ENCODE measurements around the gene FOXL2NB.

FOXL2NB gene

DNA sequence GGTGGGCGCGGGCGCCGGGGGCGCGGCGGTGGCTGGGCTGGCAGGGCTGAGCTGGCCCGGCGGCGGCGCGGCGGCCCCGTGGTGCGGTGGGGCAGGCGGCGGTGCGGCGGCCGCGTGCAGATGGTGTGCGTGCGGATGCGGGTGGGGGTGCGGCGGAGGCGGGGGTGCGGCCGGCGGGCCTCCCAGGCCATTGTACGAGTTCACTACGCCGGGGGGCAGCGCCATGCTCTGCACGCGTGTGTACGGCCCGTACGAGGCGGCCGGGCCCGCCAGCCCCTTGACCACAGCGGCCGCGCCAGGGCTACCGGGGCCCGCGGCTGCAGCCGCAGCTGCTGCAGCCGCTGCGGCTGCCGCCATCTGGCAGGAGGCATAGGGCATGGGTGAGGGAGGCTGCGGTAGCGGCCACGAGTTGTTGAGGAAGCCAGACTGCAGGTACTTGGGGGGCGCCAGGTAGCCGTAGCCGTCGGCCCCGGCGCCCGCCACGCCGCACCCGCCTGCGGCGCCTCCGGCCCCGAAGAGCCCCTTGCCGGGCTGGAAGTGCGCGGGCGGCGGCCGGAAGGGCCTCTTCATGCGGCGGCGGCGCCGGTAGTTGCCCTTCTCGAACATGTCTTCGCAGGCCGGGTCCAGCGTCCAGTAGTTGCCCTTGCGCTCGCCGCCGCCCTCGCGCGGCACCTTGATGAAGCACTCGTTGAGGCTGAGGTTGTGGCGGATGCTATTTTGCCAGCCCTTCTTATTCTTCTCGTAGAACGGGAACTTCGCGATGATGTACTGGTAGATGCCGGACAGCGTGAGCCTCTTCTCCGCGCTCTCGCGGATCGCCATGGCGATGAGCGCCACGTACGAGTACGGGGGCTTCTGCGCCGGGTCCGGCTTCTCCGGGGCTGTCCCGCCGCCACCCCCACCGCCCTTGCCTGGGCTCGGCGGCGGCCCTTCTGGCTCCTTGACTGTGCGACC lies 1.0 kb upstream of the FOXL2NB start:
- DNase-seq: peak in 1 of 6 experiments; percentile 32

DNA sequence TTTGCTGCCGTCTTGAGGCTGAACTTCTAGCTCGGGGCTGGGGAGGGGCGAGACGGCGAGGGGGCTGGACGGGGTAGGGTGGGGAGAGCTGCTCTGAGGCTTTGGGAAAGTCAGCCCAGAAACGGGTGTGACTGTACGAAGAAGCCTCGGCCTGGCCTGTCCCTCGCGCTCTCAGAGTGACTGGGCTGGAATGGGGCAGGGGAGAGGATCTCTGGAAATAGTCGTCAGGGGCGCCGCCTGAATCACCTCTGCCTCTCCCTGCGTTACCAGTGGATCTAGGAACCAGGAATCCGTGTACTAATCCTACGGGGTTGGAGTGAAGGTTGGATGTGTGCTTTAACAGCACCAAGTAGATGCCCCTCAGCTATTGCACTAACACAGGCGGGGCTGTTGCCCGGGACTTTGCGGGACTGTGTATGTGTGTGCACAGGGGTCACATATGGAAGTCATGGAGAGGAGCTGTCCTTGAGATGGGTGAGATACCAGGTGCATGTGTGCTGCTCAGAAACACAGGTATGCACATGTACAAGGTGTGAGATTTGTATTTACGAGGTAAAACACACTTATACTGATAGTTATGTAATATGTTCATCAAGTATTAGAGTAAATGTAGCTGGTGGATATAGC lies 591 bp downstream of the FOXL2NB start:
- DNase-seq: no peak

DNA sequence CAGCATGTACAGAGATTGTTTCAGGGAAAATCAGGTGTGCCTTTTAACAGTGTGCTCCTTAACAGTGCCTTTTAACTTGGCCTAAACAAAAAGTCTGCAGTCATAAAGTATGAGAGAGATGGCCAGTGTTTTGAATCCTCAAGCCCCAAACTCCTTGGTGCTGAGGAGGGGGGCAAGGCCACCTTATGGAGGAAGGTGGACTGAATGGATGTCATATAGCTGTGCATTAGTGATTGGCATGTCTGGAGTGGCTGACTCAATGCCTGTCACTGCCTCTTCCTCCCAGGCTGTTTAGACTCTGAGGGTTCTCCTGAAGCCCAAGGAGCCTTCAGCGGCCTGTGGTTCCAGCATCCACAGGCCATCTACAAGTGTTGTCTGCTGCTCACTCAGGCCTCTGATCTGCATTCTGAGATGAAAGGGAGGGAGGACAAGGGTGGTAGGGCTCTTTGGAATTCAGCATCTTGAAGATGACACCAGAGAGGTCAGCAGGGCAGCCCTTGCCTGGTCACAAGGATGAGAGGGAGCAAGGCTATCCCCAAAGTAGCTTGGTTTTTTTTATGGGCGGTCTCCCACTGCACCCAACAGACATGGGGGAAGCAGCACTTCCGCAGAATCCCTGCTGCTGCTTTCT lies 1.5 kb downstream of the FOXL2NB start:
- no peak for DNase-seq

DNA sequence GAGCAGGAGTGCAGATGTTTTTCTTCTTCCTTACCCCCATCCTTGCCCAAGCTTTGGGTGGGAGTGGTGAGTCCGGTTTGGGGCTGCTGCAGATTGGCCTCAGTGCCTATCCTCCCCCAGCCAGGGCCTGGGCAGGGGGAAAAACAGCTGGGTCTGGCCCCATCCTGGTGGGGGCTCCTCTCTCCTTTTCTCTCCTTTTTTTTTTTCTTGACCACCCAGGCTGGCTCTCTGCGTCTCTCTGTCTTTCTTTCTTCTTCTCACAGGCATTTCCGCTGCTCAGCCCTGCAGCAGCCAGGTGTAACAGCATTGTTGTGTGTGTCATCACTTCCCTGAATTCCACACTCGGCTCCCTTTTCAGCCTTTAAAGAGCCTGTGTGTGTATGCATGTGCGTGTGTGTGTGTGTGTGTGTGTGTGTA lies 2.0 kb downstream of the FOXL2NB start:
- no peak for DNase-seq

DNA sequence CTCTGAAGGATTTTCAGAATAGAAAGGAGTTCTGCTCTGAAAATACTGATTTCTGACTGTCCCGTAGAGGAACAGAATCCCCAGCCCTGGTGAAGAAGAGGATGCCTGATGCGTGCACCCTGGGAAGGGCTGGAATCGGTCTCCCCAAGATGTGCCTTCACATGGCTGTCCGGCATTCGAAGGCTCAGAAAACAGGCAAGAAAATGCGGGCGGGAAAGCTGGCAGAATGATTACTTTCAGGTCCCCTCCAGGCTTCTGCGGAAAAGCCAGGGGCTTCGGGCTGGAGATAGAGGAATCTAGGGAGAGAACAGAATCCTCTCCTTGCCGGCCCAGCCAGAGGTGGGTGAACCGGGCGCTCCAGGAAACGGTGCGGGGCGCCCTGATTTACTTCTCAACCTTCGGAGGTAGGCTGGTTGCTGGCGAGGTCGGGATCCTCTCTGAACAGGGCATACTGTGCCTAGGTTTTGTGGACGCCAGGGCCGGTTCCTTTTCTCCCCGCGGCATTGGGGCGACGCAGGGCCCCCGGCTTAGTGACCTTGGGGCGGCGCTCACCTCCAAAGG lies 2.5 kb downstream of the FOXL2NB start:
- no peak for DNase-seq

DNA sequence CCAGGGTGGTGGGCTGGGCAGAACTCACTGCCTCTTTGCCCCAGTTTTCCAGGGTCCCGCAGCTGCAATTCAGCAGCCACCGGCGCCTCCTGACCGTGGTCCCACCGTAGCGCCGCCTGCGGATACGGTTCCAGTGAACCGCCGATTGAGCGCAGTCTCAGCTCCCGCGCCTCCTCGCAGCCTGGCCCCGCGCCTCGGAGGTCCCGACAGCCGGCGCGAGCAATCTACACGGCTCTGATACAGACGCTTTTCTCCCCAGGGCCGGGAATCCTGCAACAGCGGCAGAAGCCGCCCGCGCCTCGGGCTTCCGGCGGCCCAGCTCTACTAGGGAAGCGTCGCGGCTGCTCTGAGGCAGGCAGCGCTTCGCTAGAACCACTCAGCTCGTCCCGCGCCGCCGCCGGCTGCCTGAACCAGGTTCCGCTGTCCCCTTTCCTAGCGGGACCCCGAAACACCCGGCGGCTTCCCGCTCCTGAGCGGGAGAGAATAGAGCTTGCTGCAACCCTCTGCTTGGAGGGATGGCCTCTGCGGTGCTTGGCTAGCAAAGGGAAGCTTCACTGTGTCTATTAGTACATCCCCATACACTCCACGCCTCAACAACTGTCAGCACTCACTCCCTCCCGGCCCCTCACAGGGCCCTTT lies 3.1 kb downstream of the FOXL2NB start:
- peak in 3 of 6 experiments; percentile 7 to 23 (median 11) for DNase-seq

DNA sequence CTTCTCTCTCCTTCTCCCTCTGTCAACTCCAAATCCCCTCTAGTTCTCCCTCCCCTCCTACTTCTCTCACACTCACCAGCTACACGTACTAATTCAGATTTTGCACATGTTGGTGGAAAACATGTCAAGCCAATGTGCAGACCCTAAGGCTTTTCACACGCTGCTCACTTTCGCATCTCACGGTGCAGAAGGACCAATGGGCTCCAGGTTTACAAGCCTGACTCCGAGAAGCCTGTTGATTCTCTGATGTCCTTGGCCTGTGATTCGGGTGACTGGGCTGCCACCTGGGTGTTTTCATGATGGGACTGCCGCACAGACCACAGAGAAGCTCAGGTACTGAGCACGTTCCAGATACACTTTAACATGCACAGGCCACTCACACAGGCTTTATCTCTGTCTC lies 3.7 kb downstream of the FOXL2NB start:
- no peak for DNase-seq

DNA sequence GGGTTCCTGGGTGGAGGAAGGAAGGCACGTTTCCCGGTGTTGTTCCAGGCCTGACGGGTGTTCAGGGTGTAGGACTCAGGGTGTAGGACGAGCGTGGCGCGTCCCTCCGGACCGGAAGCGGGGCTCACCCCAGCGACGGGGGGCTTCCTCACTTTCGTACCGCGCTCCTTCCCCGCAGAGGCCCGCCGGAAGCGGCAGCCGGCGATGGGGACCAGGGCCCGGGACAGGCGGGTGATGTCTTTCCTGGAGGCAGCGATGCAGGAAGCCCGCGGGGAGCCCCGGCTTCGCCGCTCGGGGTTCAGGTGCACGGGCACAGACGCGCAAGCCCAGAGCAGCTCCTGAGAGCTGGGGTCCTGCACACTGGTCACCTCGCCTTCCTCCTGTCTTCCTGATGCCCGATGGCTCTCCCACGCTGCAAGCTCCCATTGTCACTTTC lies 13.4 kb downstream of the FOXL2NB start:
- no peak for DNase-seq

DNA sequence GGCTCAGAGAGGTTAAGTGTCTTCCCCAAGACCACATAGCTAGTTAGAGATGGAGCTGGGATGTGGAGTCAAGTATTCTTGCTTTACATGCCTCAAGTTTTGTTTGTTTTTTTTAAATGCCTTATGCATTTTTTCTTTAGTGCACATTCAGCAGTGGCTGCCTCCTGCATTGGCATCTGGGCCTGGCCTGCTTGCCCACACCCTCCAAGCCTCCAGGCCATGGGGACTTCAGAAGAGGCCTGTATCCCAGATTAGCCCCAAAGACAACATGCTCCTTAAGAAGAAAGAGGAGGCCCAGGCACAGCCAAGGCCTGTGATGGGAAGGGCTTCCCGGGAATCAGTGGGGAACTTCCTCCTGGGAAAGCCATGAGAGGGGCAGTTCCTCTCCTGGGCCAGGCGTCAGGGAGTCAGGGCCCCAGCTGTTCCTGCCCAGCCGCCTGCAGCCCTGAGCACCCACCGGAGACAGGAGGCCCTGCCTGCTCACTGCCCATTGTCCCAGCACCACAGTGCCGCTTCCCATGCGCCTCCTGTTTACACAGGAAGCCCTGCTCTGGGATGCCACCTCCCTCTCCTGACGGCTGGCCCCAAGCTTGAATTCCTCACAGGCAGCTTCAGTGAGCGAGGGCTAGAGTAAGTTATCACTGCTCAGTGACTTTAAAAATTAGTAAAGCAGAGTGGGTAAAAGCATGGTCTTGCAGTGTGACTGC lies 16.0 kb downstream of the FOXL2NB start:
- DNase-seq: no peak

DNA sequence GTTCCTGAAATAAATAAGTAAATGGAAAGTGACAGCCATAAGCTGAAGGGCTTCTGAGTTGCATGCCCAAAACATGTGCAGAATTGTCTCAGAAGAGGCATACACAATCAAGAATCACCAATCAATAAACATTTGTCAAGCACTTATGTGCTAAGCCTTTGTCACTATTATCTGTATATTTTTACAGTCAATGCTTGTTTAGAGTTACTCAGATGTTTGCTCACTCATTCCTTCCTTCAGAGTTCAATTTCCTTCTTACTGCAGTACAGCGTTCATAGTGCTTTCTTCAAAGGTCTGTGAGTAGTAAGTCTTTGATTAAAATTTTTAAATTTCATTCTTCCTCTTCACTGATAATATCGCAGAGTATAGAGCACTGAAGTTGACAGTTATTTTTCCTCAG lies 17.2 kb downstream of the FOXL2NB start:
- DNase-seq: no peak

DNA sequence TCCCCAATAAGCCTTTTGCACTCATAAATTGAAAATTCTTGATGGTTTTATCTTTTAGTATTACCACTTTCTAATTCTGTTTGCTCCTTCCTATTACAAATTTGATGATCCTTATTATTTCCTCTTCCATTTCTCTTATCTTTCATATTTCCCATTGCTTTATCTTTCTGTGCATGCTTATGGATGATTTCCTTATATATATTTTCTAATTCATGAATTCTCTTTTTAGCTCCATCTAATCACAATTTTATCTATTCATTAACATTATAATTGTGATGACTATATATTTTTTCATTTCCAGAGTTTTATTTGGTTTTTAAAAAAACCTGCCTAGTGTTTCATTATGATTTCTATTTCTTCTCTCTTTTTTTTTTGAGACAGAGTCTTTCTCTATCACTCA lies 17.9 kb downstream of the FOXL2NB start:
- DNase-seq: no peak

DNA sequence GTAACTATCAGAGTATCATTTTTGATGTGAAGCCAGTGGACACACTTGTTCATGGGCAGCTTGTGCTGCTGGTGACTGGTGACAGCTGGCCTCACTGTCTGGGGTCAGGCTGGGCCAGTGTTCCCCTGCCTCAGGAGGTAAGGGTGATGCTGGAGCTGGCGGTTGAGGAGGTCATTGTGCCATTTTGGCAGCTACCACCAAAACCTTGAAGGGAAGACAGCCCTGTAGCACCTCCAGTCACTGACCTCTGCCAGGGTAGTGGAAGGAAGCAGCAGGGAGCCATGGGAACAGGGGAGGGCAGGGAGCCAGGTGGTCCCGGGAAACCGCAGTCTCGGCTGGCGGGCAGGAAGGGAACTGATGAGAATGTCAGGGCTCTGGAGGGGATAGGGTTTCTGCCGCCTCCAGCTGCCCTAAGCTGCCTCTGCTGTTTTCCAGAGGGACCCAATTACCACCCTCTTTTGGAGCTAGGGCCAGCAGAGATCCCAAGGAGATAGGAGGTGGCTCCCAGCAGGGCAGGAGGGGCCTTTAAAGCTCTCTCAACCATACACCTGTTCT lies 24.8 kb downstream of the FOXL2NB start:
- no peak for DNase-seq

DNA sequence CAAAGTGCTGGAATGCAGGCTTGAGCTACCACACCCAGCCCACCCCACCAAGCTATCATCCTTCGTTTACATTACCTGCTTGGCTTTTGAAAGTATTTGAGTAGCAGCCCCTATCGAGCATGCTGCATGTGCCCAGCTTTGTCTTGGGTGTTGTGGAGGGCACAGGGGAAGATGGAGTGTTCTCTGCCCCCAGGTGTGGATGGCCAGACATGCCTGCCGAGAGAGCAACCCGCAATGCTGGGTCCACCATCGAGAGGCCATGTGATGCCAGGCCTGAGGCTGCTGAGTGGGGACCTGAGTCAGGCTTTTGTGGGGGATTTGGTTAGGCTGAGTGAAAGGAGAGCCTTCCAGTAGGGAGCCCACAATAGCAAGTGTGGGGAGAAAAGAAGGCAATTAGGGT lies 25.9 kb downstream of the FOXL2NB start:
- DNase-seq: no peak

DNA sequence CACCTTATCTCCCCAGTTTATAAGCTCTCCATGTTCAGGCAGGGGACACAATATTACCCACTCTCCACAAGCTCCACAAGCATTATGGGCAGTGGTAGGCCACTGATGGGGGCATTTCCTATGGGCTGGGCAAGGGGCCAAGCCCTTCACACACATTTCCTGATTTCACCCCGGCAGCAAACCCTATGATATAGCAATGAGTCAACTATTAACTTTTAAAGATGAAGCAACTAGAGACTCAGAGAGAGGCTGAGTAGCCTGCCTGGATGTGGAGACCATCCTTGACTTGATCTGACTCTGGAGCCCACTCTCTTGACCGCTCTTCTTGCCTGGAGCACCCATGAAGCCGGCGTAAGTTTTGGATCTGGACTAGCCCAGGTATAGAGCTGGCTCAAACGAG lies 27.4 kb downstream of the FOXL2NB start:
- no peak for DNase-seq

DNA sequence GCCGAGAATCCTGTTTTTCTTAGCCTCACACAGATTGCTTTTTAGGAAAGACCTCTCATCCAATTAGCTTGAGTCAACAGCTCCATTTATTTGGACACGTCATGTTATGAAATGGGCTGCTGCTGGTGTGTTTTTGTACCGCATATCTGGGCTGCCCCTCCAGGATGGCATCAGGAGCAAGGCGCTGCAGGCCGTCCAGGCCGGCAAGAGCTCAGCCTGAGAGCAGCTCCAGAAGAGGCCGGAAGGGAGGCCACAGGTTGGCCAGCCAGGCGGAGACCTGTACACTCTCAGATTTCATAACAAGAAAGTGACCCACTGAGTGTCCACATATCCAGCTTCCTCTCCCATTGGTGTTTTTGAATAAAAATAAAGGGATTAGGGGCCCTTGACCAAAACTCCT lies 28.3 kb downstream of the FOXL2NB start:
- no peak for DNase-seq

DNA sequence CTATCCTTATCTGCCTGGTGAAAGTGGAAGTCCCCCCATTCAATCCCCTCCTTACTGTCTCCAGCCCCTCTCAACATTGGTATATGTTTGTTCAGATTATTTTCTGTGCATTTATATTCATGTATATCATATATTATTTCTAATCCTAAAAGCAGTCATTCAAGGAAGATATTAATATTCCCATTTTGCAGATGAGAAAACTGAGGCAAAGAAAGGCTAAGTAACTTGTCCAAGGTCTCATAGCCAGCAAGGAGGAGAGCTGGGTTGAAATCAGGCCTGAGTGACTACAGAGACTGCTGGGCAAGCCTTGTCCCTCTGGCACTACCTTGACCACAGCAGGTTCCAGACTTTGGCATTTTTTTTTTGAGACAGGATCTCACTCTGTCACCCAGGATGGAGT lies 29.0 kb downstream of the FOXL2NB start:
- no peak for DNase-seq

DNA sequence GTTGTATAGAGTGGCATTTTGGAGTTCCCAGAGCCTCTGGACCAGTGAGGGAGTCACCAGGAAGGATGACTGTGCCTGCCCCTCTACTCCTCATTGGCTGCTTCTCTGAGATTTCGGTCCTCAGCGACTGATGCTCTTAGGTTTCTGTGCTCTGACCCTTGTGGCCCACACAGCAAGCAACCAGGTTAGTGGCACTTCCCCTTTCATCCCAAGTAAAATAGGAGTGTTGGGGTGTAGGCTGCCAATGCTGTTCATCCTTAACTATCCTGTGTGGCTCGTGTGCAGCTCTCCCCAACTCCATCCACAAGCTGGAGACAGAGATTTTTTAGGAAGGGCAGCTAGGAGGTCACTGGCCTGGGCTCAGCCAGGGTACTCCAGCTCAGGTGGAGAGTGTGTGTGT lies 37.8 kb downstream of the FOXL2NB start:
- no peak for DNase-seq

DNA sequence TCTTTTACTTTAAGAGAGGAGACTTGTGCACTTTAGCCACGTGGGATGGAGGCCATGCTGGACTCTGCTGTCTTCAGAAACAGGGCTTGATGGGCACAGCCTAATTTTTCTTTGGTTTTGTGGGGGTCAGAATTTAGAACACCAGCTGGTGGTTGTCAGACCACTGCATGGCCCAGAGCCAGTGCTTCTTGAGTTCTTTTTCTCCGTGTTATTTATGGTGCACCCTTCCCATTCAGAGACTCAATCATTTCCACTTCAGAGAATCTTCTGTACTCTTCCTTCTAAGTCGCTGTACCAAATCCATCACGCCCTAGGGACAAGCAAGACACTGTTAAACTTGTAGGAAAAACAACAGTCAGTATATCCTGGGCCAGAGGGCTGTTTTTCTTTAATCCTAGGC lies 38.9 kb downstream of the FOXL2NB start:
- no peak for DNase-seq

DNA sequence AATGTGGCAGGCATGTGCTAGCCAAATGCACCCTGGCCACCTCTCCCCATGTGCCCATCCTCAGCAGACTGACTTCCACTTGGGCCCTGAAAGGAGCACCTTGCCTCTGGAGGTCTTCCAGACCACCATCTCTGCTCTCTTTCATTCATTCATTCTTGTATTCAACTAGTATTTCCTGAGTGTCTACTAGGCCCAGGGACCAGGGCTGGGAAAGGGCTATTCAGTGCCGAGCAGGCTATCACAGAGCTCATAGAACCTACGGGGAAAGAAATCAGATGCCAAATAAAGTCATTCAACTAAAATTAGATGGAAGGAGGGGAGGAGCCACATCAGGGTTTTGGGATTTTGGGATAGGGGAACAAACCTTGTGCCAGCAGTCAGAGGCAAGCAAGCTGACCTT lies 40.2 kb downstream of the FOXL2NB start:
- DNase-seq: no peak

DNA sequence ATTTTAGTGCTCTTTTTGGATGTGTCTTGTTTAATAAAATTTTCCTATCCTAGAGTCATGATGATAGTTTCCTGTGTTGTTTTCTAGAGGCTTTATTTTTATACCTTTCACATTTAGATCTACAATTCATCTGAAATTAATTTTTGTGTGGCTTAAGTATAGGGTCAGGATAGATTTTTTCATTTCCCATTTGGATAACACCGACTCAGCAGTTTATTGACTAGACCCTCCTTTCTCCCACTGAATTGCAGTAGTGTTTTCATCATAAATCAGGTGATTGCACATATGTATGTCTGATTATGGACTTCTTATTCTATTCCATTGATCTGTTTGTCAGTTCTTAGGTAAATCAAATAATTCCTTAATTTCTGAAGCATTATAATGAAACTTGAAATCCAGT lies 48.7 kb downstream of the FOXL2NB start:
- no peak for DNase-seq

Data from stimulated activated naive CD4-positive, alpha-beta T cell (primary cell).